Stimulated activated CD8-positive, alpha-beta memory T cell treated with anti-CD3 and anti-CD28 coated beads, Interleukin-7, amount 100 ng/mL, for 4 hours (primary cell): ENCODE results near the gene MRAP2.

Experiments used
- DNase-seq, 2 donors: peaks; one replicate each; pipeline ENCODE4 v3.0.0-alpha.2; 2020; ENCODE audit warnings: low read depth in 2 of 2

MRAP2 gene

GRCh38 chr6:84033523-84034451 is at the start of gene MRAP2:
MRAP2 (plus strand) TSS chr6:84033772; CDS start chr6:84055319, 21,547 bp downstream.
- DNase-seq: no peak

- DNase-seq: no peak
Observed at GRCh38 chr6:83984411-83984810, 49.2 kb upstream of the MRAP2 start.

- no peak for DNase-seq
Observed at GRCh38 chr6:83985308-83985713, 48.3 kb upstream of the MRAP2 start.

- no peak for DNase-seq
Observed at GRCh38 chr6:83985715-83986114, 47.9 kb upstream of the MRAP2 start.

- DNase-seq: no peak
Observed at GRCh38 chr6:83998021-83998584, 35.5 kb upstream of the MRAP2 start.

- no peak for DNase-seq
Observed at GRCh38 chr6:84001119-84001518, 32.5 kb upstream of the MRAP2 start.

- DNase-seq: no peak
Observed at GRCh38 chr6:84002226-84002625, 31.3 kb upstream of the MRAP2 start.

GRCh38 chr6:84003131-84003530 is 30.4 kb upstream of the MRAP2 start:
- DNase-seq: no peak

- no peak for DNase-seq
Observed at GRCh38 chr6:84003654-84004053, 29.9 kb upstream of the MRAP2 start.

- no peak for DNase-seq
Observed at GRCh38 chr6:84007871-84008270, 25.7 kb upstream of the MRAP2 start.

GRCh38 chr6:84013354-84013753 is 20.2 kb upstream of the MRAP2 start:
- no peak for DNase-seq

GRCh38 chr6:84013931-84014330 is 19.6 kb upstream of the MRAP2 start:
- DNase-seq: no peak

- no peak for DNase-seq
Observed at GRCh38 chr6:84016029-84016428, 17.5 kb upstream of the MRAP2 start.

GRCh38 chr6:84017709-84018452 is 15.7 kb upstream of the MRAP2 start:
- DNase-seq: no peak

GRCh38 chr6:84018453-84019061 is 15.0 kb upstream of the MRAP2 start:
- DNase-seq: no peak

- DNase-seq: no peak
Observed at GRCh38 chr6:84019141-84019841, 14.3 kb upstream of the MRAP2 start.

- no peak for DNase-seq
Observed at GRCh38 chr6:84019842-84020211, 13.7 kb upstream of the MRAP2 start.

- no peak for DNase-seq
Observed at GRCh38 chr6:84021625-84022024, 11.9 kb upstream of the MRAP2 start.

- DNase-seq: no peak
Observed at GRCh38 chr6:84026721-84027164, 6.8 kb upstream of the MRAP2 start.

GRCh38 chr6:84027340-84028181 is 6.0 kb upstream of the MRAP2 start:
- DNase-seq: no peak

GRCh38 chr6:84028350-84028749 is 5.2 kb upstream of the MRAP2 start:
- DNase-seq: no peak
